Upper lobe of left lung (tissue), 6 donors: ENCODE data around the gene EPM2A. TPM values are rescaled to one million over a fixed set of nuclear protein-coding genes. Genes with fewer than 3 reads are reported as not detected.
A peak's percentile ranks its signal among the peaks of the same experiment; 100 is the strongest.

Experiments used
- ATAC-seq, 2 donors: fragments of 200-7000 bp; cut with Tn5 transposase; one replicate each; pipeline ENCODE4 v1.9.1; 2022; ENCODE audit warnings: mild to moderate bottlenecking in 2 of 2, moderate library complexity in 2 of 2; ENCODE audit not compliant: low FRiP score in 2 of 2
- DNase-seq, 2 donors: peaks; one replicate each; pipeline ENCODE4 v3.0.0-alpha.2; 2019 to 2020
- H3K27ac ChIP-seq, 4 donors: fragments of 200-600 bp; sonication (generic); one replicate each; pipeline ENCODE4 v1.5.1; 2016 to 2019
- H3K27me3 ChIP-seq, 4 donors: fragments of 200-600 bp; sonication (generic); one replicate each; pipeline ENCODE4 v1.5.1; 2017 to 2019
- H3K36me3 ChIP-seq, 4 donors: fragments of 200-600 bp; sonication (generic); one replicate each; pipeline ENCODE4 v1.5.1; 2016 to 2019
- H3K4me1 ChIP-seq, 4 donors: fragments of 200-600 bp; sonication (generic); one replicate each; pipeline ENCODE4 v1.5.1; 2018 to 2019
- H3K4me3 ChIP-seq, 4 donors: fragments of 200-600 bp; sonication (generic); one replicate each; pipeline ENCODE4 v1.5.1; 2017 to 2019; ENCODE audit warnings: mild to moderate bottlenecking in 2 of 4, moderate library complexity in 1 of 4
- H3K9me3 ChIP-seq, 4 donors: fragments of 200-600 bp; sonication (generic); one replicate each; pipeline ENCODE4 v1.5.1; 2018 to 2019
- EP300 ChIP-seq, 4 donors: sonication (generic); formaldehyde crosslinking; IDR thresholded peaks; one replicate each; pipeline ENCODE4 v1.5.1; 2017; ENCODE audit warnings: antibody characterized with exemption in 4 of 4, control low read depth in 2 of 4
- POLR2A ChIP-seq, 4 donors: fragments of 450-650 bp; IDR thresholded peaks; one replicate each; pipeline ENCODE4 v1.5.1; 2016 to 2017; ENCODE audit warnings: antibody characterized with exemption in 4 of 4, mild to moderate bottlenecking in 2 of 4
- POLR2AphosphoS5 ChIP-seq, 2 donors: sonication (generic); formaldehyde crosslinking; IDR thresholded peaks; one replicate each; pipeline ENCODE4 v1.5.1; 2017; ENCODE audit warnings: antibody characterized with exemption in 2 of 2
- WGBS, 2 donors: methylation state at CpG; one replicate each; pipeline ENCODE4 v1.1.5; 2017 to 2018; 5-methylcytosine and 5-hydroxymethylcytosine counted together
- total RNA-seq, 6 donors: library from RNA; depleted of rRNA in 4 of 6; stranded (reverse); fragments of >200 nt in 4 of 6; gene quantifications; one replicate each; pipeline versions ENCODE4 v1.1.0 to v1.2.1, GENCODE V29; 2016 to 2021
- TF ChIP-seq, protein P1 (sequence below), 6 experiments: fragments of 450-650 bp in 4 of 6; fragments of 200-600 bp in 2 of 6; sonication (generic) in 2 of 6; IDR thresholded peaks; one replicate each; pipeline ENCODE4 v1.5.1; 2016 to 2019; ENCODE audit warnings: antibody characterized with exemption in 6 of 6
- donor health status: DM: no; HTN: no; CAD: no; lungs with moderate emphysema.
- donor health status: DM: no; HTN: yes; CAD: no; lungs with severe emphysema.

The EPM2A gene
- total RNA-seq, 6 donors from 2014 or later, result 9.3 to 27.7 (median 21.0) TPM

DNA sequence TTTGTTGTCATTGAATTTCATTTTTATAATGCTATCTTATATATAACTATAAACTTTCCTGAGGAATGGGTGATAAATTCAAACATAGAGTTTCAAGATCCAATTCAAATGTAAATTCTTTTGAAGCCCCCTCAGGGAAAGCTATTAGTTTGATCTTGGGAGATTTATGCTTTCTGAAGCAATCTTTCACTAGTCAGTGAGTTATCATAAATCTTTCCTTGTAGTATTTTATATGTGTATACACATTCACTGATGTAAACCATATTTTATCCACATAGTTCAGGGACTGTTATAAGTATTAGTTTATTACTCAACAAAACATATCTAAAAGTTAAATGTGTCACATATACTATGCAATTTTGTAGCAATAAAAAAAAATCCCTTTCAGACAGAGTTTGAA is 2.9 kb upstream of the EPM2A start:
- Histone ChIP-seq H3K27me3 (no peaks in the 10 kb centered on the region), H3K36me3 (no peaks in the 10 kb centered on the region), H3K4me1 (peaks cover 8 to 16% (median 13%) of the 10 kb centered on the region in 4 donors), H3K9me3 (no peaks in the 10 kb centered on the region), H3K27ac (no peak overlapping the region), H3K4me3 (no peak overlapping the region)
- no peak for DNase-seq
- no peak for ATAC-seq
- TF ChIP-seq POLR2A (IDR thresholded peaks at IDR 0.05) (no peak), EP300 (IDR thresholded peaks at IDR 0.05) (no peak), POLR2AphosphoS5 (IDR thresholded peaks at IDR 0.05) (no peak)
- TF ChIP-seq, protein P1, sequence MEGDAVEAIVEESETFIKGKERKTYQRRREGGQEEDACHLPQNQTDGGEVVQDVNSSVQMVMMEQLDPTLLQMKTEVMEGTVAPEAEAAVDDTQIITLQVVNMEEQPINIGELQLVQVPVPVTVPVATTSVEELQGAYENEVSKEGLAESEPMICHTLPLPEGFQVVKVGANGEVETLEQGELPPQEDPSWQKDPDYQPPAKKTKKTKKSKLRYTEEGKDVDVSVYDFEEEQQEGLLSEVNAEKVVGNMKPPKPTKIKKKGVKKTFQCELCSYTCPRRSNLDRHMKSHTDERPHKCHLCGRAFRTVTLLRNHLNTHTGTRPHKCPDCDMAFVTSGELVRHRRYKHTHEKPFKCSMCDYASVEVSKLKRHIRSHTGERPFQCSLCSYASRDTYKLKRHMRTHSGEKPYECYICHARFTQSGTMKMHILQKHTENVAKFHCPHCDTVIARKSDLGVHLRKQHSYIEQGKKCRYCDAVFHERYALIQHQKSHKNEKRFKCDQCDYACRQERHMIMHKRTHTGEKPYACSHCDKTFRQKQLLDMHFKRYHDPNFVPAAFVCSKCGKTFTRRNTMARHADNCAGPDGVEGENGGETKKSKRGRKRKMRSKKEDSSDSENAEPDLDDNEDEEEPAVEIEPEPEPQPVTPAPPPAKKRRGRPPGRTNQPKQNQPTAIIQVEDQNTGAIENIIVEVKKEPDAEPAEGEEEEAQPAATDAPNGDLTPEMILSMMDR (IDR thresholded peaks at IDR 0.05), result no peak

DNA sequence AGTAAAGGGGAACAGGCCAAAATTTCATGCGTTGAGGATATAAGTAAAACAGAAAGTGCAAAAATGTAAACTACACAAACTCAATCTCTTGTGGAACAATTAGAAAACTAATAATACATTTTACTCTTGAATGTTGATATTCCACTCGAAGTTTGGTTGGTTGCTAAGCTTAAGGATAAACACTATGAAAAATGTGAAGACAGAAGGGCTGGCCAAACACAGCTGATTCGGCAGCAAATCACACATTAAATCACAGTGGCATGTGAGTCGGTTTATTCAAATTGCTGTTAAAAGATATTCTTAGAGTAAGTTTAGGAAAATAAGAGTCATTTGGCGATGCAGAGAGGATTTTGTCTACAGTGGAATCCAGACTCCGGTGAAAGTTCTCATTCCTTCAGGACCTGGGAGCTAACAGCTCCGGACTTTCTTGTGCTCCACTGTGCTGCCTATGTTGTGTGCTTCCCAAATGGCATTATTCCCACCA is 1.4 kb upstream of the EPM2A start:
- H3K27ac ChIP-seq, result peak overlapping the region in 2 of 4 donors; percentile 30 to 95
- no peak for TF ChIP-seq EP300 (IDR thresholded peaks at IDR 0.05)
- no peak for TF ChIP-seq POLR2A (IDR thresholded peaks at IDR 0.05)
- TF ChIP-seq, protein P1 (IDR thresholded peaks at IDR 0.05), result no peak
- no peak for TF ChIP-seq POLR2AphosphoS5 (IDR thresholded peaks at IDR 0.05)
- H3K36me3 ChIP-seq, result no peaks in the 10 kb centered on the region
- H3K4me3 ChIP-seq, result no peak overlapping the region
- no peaks in the 10 kb centered on the region for H3K9me3 ChIP-seq
- no peak for DNase-seq
- WGBS, 2 donors, result 57 to 62% methylated on average over 7 of the region's 7 CpGs
- no peaks in the 10 kb centered on the region for H3K27me3 ChIP-seq
- ATAC-seq, result no peak
- peaks cover 8 to 16% (median 13%) of the 10 kb centered on the region in 4 donors for H3K4me1 ChIP-seq

DNA sequence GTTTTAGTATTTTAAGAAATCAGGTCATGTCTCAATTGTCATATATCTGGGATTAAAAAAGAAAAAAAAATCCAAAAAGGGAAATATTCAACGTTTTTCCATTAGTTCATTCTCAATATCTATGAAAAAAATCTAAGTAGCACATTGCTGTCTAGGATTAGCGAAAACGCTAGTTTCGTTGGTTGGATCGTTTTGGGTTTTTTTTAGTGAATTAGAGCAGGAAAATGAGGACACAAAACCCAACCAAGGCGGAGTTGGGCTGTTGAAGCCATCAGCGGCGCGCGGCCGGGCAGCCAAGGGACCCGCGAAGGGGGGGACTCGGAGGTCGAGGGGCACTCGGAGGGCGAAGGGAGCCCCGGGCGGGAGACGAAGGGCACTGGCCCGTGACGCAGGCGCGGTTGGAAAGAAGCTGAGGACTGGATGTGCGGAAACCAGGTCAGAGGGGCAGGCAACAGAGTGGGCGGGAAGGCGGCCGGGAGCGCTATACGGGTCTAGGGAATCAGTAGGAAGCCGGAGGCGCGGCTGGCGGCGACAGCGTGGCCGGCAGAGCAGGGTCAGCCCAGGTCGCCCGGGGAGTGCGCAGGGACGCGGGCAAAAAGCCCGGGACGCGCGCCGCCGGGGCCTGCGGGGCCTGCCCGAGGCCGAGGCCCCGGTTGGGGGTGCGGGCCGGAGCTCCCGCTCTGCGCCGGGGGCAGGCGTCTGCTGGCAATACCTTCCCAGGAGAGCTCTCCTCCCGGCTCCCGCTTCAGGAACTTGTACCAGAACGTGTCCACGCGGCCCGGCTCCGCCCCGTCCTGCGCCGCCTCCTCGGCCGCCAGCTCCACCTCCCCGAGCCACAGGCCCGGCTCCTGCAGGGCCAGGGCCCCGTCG is 599 bp downstream of the EPM2A start:
- H3K4me1 ChIP-seq, result peaks cover 8 to 16% (median 13%) of the 10 kb centered on the region in 4 donors
- peak in 3 of 4 donors; percentile 30 to 72 (median 45) for TF ChIP-seq POLR2A (IDR thresholded peaks at IDR 0.05)
- TF ChIP-seq EP300 (IDR thresholded peaks at IDR 0.05), result no peak
- TF ChIP-seq POLR2AphosphoS5 (IDR thresholded peaks at IDR 0.05), result peak; percentile 64 to 75
- TF ChIP-seq, protein P1 (IDR thresholded peaks at IDR 0.05), result no peak
- H3K36me3 ChIP-seq, result no peaks in the 10 kb centered on the region
- peak overlapping the region; percentile 92 to 98 (median 96) for H3K27ac ChIP-seq
- DNase-seq, result peak; percentile 91 to 98
- H3K9me3 ChIP-seq, result no peaks in the 10 kb centered on the region
- ATAC-seq, result peak; percentile 95
- H3K27me3 ChIP-seq, result no peaks in the 10 kb centered on the region
- H3K4me3 ChIP-seq, result peak overlapping the region; percentile 36 to 87 (median 72)
- WGBS, 2 donors, result 1% methylated on average over 50 to 64 of the region's 74 CpGs

DNA sequence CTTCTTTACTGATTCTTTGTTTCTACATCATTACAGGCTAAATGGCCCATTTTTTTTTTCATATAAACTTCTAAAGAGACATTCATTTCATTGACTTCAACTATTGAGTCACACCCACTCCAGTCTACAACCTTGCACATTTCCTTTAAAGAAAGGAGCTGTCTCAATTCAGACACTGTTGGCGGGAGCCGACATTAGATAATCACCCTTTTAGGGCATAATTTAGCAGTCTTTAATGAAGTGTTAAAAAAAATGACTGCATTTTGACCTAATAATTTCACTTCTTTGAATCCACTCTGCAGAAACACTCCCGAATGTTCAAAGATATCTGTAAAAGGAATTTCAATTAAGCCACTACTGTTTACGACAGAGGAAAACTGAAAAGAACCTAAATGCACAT is 1.5 kb downstream of the EPM2A start:
- H3K27ac ChIP-seq, result peak overlapping the region in 1 of 4 donors; percentile 92
- H3K36me3 ChIP-seq, result no peaks in the 10 kb centered on the region
- peak overlapping the region in 2 of 4 donors; percentile 71 to 72 for H3K4me3 ChIP-seq
- TF ChIP-seq POLR2A (IDR thresholded peaks at IDR 0.05) (no peak), EP300 (IDR thresholded peaks at IDR 0.05) (no peak), POLR2AphosphoS5 (IDR thresholded peaks at IDR 0.05) (no peak)
- TF ChIP-seq, protein P1 (IDR thresholded peaks at IDR 0.05), result no peak
- WGBS, 2 donors, result 40 to 58% methylated on average over 4 of the region's 4 CpGs
- ATAC-seq (no peak), DNase-seq (no peak)
- no peaks in the 10 kb centered on the region for H3K9me3 ChIP-seq
- no peaks in the 10 kb centered on the region for H3K27me3 ChIP-seq
- H3K4me1 ChIP-seq, result peaks cover 8 to 16% (median 13%) of the 10 kb centered on the region in 4 donors
